ENCODE results near the gene BTBD1.

Gene BTBD1

DNA sequence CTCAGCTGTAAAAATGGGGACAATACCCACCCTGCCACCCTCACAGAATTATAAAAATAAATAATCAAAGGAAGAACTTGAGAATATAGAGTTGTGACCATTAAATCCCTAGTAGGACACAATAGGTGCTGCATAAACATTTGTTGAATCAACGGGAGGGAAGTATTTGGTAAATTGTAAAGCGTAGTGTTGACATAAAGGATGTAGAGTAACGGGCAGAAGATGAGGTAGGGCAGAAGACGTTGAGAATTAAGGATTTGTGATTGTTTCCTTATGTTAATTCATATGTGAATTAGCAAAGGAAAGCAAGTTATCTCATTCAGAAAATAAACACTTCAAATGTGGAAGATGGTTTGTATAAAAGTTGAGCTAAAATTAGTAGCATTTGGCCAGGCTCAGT lies 73.9 kb downstream of the BTBD1 start:
- Histone ChIP-seq H3K4me3 (ENCODE audit: control insufficient read depth in 1 of 7, extremely low read depth in 1 of 7, insufficient read depth in 4 of 7, low read depth in 2 of 7, low read length in 6 of 7) (no peak overlapping the region), H3K4me1 (ENCODE audit: control extremely low read depth in 1 of 4, control insufficient read depth in 4 of 4, insufficient read depth in 4 of 4, low read length in 3 of 4) (no peaks in the 10 kb centered on the region), H3K27me3 (replicated peaks in 2 of 5; ENCODE audit: control insufficient read depth in 4 of 5, insufficient read depth in 5 of 5, low read length in 4 of 5) (no peaks in the 10 kb centered on the region), H3K36me3 (ENCODE audit: control insufficient read depth in 4 of 4, insufficient read depth in 4 of 4, low read length in 3 of 4) (peaks cover 4 to 12% (median 9%) of the 10 kb centered on the region in 4 experiments), H3K27ac (ENCODE audit: insufficient read depth in 1 of 2, low read depth in 1 of 2, low read length in 2 of 2, poor library complexity in 1 of 2, severe bottlenecking in 2 of 2) (no peak overlapping the region), H3K9me3 (ENCODE audit: control extremely low read depth in 1 of 5, control insufficient read depth in 4 of 5, insufficient read depth in 2 of 5, low read depth in 1 of 5, low read length in 4 of 5) (no peaks in the 10 kb centered on the region)
- POLR2A ChIA-PET: no interaction called here
- 100% methylated on average over 1 of the region's 4 CpGs for WGBS (ENCODE audit: insufficient coverage)
- DNase-seq: no peak
- CTCF ChIA-PET: interaction anchor here (0.6 to 1.6 kb wide), 5 partner anchors 17 to 175 kb away, joined by 3 to 7 read pairs (median 3); no protein-coding TSS in a partner anchor

DNA sequence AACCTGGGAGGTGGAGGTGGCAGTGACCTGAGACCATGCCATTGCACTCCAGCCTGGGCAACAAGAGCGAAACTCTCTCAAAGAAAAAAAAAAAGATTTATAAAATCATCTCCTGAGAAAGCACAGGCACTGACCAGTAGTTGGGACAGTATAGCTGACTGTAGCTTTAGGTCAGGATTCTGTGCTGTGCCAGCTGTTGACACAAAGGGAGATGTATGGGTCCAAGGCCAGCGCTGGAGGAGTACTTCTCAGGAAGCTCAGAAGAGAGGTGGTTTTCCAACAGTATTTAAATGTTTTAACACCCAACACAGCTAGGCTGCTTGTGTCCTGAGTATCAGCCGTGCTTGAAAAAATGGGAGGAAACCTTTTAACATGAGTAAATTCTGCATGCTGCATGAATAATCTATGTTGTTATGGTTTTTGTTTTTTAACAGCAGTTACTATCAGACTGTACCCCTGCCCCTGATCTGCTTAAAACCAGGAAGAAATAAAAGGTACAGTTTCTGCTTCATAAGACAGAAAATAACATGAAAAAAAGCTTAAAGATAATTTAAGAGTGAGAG lies 74.5 kb downstream of the BTBD1 start:
- H3K4me1 ChIP-seq (ENCODE audit: control extremely low read depth in 1 of 4, control insufficient read depth in 4 of 4, insufficient read depth in 4 of 4, low read length in 3 of 4): peaks cover 0 to under 1% (median 0%) of the 10 kb centered on the region in 4 experiments
- H3K27ac ChIP-seq (ENCODE audit: insufficient read depth in 1 of 2, low read depth in 1 of 2, low read length in 2 of 2, poor library complexity in 1 of 2, severe bottlenecking in 2 of 2): no peak overlapping the region
- ChIA-PET POLR2A (no interaction called here), CTCF (interaction anchor here (1.1 to 1.6 kb wide), 3 partner anchors 8 to 174 kb away, joined by 3 to 7 read pairs (median 4); no protein-coding TSS in a partner anchor)
- no peaks in the 10 kb centered on the region for H3K27me3 ChIP-seq (replicated peaks in 2 of 5; ENCODE audit: control insufficient read depth in 4 of 5, insufficient read depth in 5 of 5, low read length in 4 of 5)
- no CpG with 5 or more reads among the region's 3 CpGs for WGBS (ENCODE audit: insufficient coverage)
- DNase-seq: no peak
- H3K36me3 ChIP-seq (ENCODE audit: control insufficient read depth in 4 of 4, insufficient read depth in 4 of 4, low read length in 3 of 4): peaks cover 6 to 14% (median 9%) of the 10 kb centered on the region in 4 experiments
- H3K9me3 ChIP-seq (ENCODE audit: control extremely low read depth in 1 of 5, control insufficient read depth in 4 of 5, insufficient read depth in 2 of 5, low read depth in 1 of 5, low read length in 4 of 5): no peaks in the 10 kb centered on the region
- no peak overlapping the region for H3K4me3 ChIP-seq (ENCODE audit: control insufficient read depth in 1 of 7, extremely low read depth in 1 of 7, insufficient read depth in 4 of 7, low read depth in 2 of 7, low read length in 6 of 7)

DNA sequence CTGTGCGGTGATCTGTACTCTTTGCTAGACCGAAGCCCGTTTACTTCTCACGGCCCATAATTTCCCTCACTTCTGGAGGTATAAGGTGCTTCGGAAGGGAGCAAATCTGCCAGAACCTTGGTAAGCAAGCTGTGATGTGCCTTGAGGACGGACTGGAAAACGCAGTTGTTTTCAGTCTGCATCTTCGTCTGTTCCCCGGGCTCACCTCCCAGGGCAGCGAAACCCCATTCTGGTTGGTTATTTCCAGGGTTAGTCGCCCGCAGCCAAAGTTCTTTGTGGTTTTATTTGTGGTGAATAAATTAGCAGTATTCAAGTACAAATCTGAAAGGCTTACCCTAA lies 80.6 kb downstream of the BTBD1 start:
- peak overlapping the region; percentile 76 to 98 (median 84) for H3K4me3 ChIP-seq (ENCODE audit: control insufficient read depth in 1 of 7, extremely low read depth in 1 of 7, insufficient read depth in 4 of 7, low read depth in 2 of 7, low read length in 6 of 7)
- H3K27ac ChIP-seq (ENCODE audit: insufficient read depth in 1 of 2, low read depth in 1 of 2, low read length in 2 of 2, poor library complexity in 1 of 2, severe bottlenecking in 2 of 2): peak overlapping the region; percentile 77 to 89
- H3K27me3 ChIP-seq (replicated peaks in 2 of 5; ENCODE audit: control insufficient read depth in 4 of 5, insufficient read depth in 5 of 5, low read length in 4 of 5): no peaks in the 10 kb centered on the region
- peaks cover 6 to 11% (median 9%) of the 10 kb centered on the region in 4 experiments for H3K36me3 ChIP-seq (ENCODE audit: control insufficient read depth in 4 of 4, insufficient read depth in 4 of 4, low read length in 3 of 4)
- CTCF ChIA-PET: interaction anchor here (0.7 to 4.5 kb wide), 4 partner anchors 14 to 236 kb away, joined by 3 to 27 read pairs (median 6); no protein-coding TSS in a partner anchor
- H3K9me3 ChIP-seq (ENCODE audit: control extremely low read depth in 1 of 5, control insufficient read depth in 4 of 5, insufficient read depth in 2 of 5, low read depth in 1 of 5, low read length in 4 of 5): no peaks in the 10 kb centered on the region
- peak; percentile 39 to 78 (median 70) for DNase-seq
- WGBS (ENCODE audit: insufficient coverage): 1% methylated on average over 8 of the region's 12 CpGs
- POLR2A ChIA-PET: interaction anchor here (0.6 kb wide), 1 partner anchor 120 kb away, joined by 3 read pairs; no protein-coding TSS in a partner anchor
- peaks cover 12 to 19% (median 16%) of the 10 kb centered on the region in 4 experiments for H3K4me1 ChIP-seq (ENCODE audit: control extremely low read depth in 1 of 4, control insufficient read depth in 4 of 4, insufficient read depth in 4 of 4, low read length in 3 of 4)

DNA sequence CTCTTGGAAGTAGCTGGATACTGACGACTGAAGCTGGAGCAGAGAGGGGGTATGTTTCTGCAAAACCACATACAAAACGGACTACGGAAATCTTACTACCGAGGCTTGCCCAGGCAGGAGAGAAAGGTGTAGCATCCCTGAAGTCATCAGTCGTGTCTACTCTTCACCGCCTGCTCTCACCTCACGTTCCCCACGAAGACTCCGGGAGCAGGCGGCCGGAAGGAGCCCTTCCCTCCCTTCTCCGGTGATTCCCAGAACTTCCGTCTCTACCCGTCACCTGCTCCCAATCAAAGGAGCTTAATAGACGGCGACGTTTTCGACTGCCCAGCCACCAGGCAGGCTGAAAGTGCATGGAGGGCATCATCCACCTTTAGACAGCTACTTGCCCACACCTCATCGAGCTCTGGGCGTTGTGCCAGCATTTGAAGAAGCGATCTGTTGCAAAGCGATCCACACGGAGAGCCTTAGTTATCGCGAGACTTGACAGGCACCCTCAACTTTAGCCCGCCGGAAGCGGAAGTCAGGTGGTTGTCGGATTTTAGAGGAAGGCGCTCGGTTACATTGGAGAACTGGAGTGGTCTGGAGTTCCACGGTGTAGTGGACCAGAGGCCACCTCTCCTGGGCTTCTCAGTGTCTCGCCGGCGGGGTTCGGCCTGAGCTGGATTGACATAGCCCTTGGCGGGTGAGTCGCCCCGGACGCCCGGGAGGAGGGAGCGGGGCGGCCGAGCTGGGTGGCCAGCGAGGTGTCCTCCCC lies 81.2 kb downstream of the BTBD1 start, which contains the start of gene RAMAC:
Gene RAMAC (plus strand): TSS at position 523 of the 754 bp plus-strand sequence. CDS start 2,809 bp downstream, outside the sequence.
- Histone ChIP-seq H3K27me3 (replicated peaks in 2 of 5; ENCODE audit: control insufficient read depth in 4 of 5, insufficient read depth in 5 of 5, low read length in 4 of 5) (no peaks in the 10 kb centered on the region), H3K36me3 (ENCODE audit: control insufficient read depth in 4 of 4, insufficient read depth in 4 of 4, low read length in 3 of 4) (peaks cover 6 to 11% (median 8%) of the 10 kb centered on the region in 4 experiments), H3K27ac (ENCODE audit: insufficient read depth in 1 of 2, low read depth in 1 of 2, low read length in 2 of 2, poor library complexity in 1 of 2, severe bottlenecking in 2 of 2) (peak within 1 kb of the TSS; percentile 77 to 89), H3K4me3 (ENCODE audit: control insufficient read depth in 1 of 7, extremely low read depth in 1 of 7, insufficient read depth in 4 of 7, low read depth in 2 of 7, low read length in 6 of 7) (peak within 1 kb of the TSS; percentile 76 to 98 (median 84)), H3K9me3 (ENCODE audit: control extremely low read depth in 1 of 5, control insufficient read depth in 4 of 5, insufficient read depth in 2 of 5, low read depth in 1 of 5, low read length in 4 of 5) (no peaks in the 10 kb centered on the region), H3K4me1 (ENCODE audit: control extremely low read depth in 1 of 4, control insufficient read depth in 4 of 4, insufficient read depth in 4 of 4, low read length in 3 of 4) (peaks cover 12 to 19% (median 16%) of the 10 kb centered on the region in 4 experiments)
- peak; percentile 98 to 99 (median 99) for DNase-seq
- 1% methylated on average over 40 of the region's 45 CpGs for WGBS (ENCODE audit: insufficient coverage)
- ChIA-PET CTCF (interaction anchor here (0.7 to 4.5 kb wide), 4 partner anchors 14 to 236 kb away, joined by 3 to 27 read pairs (median 6); no protein-coding TSS in a partner anchor), POLR2A (interaction anchor here (0.6 to 1.4 kb wide), 3 partner anchors 120 to 446 kb away, joined by 3 to 4 read pairs (median 3); partner anchors contain the start of gene RPS17)

DNA sequence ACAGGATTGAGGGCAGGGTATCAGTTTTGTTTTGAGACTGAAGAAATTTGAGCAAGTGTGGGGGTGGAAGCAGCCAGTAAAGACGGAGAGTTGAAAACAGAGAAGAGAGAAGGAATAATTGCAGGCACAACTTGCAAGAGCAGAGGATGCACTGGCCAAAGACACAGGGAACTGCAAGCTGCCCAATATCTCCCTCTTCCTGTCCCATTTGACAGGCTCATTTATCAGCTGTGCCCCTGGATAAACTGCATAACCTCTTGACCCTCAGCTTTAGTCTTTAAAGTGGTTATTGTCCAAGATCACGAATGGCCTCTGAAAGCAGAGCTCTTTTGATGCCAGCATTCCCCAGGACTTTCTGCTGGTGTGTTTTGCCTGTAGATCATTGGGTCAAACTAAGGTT lies 86.1 kb downstream of the BTBD1 start:
- 94% methylated on average over 2 of the region's 2 CpGs for WGBS (ENCODE audit: insufficient coverage)
- ChIA-PET POLR2A (no interaction called here), CTCF (no interaction called here)
- Histone ChIP-seq H3K27me3 (replicated peaks in 2 of 5; ENCODE audit: control insufficient read depth in 4 of 5, insufficient read depth in 5 of 5, low read length in 4 of 5) (no peaks in the 10 kb centered on the region), H3K27ac (ENCODE audit: insufficient read depth in 1 of 2, low read depth in 1 of 2, low read length in 2 of 2, poor library complexity in 1 of 2, severe bottlenecking in 2 of 2) (no peak overlapping the region), H3K9me3 (ENCODE audit: control extremely low read depth in 1 of 5, control insufficient read depth in 4 of 5, insufficient read depth in 2 of 5, low read depth in 1 of 5, low read length in 4 of 5) (no peaks in the 10 kb centered on the region), H3K36me3 (ENCODE audit: control insufficient read depth in 4 of 4, insufficient read depth in 4 of 4, low read length in 3 of 4) (no peaks in the 10 kb centered on the region), H3K4me3 (ENCODE audit: control insufficient read depth in 1 of 7, extremely low read depth in 1 of 7, insufficient read depth in 4 of 7, low read depth in 2 of 7, low read length in 6 of 7) (no peak overlapping the region), H3K4me1 (ENCODE audit: control extremely low read depth in 1 of 4, control insufficient read depth in 4 of 4, insufficient read depth in 4 of 4, low read length in 3 of 4) (peaks cover 6 to 11% (median 7%) of the 10 kb centered on the region in 4 experiments)
- DNase-seq: no peak

DNA sequence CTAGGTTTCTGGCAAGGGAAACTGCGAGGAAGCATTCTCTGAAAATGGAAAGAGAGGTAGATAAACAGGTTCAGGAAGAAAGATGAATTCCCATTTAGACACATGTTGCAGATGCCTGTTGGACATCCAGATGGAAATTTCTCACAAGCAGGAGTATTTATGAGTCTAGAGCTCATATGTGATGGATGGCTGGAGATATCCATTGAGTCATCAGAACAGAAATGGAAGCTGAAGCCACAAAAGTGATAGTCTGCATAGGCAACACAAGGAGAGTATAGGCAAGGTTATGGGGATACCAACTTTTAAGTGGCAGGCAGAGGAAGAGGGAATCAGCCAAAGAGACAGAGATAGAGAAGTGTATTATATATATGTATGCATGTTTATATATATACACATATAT lies 87.3 kb downstream of the BTBD1 start:
- Histone ChIP-seq H3K27me3 (replicated peaks in 2 of 5; ENCODE audit: control insufficient read depth in 4 of 5, insufficient read depth in 5 of 5, low read length in 4 of 5) (no peaks in the 10 kb centered on the region), H3K4me3 (ENCODE audit: control insufficient read depth in 1 of 7, extremely low read depth in 1 of 7, insufficient read depth in 4 of 7, low read depth in 2 of 7, low read length in 6 of 7) (no peak overlapping the region), H3K27ac (ENCODE audit: insufficient read depth in 1 of 2, low read depth in 1 of 2, low read length in 2 of 2, poor library complexity in 1 of 2, severe bottlenecking in 2 of 2) (no peak overlapping the region), H3K9me3 (ENCODE audit: control extremely low read depth in 1 of 5, control insufficient read depth in 4 of 5, insufficient read depth in 2 of 5, low read depth in 1 of 5, low read length in 4 of 5) (no peaks in the 10 kb centered on the region), H3K4me1 (ENCODE audit: control extremely low read depth in 1 of 4, control insufficient read depth in 4 of 4, insufficient read depth in 4 of 4, low read length in 3 of 4) (no peaks in the 10 kb centered on the region), H3K36me3 (ENCODE audit: control insufficient read depth in 4 of 4, insufficient read depth in 4 of 4, low read length in 3 of 4) (no peaks in the 10 kb centered on the region)
- POLR2A ChIA-PET: no interaction called here
- CTCF ChIA-PET: interaction anchor here (1.0 to 1.5 kb wide), 4 partner anchors 10 to 124 kb away, joined by 3 to 5 read pairs (median 4); no protein-coding TSS in a partner anchor
- DNase-seq: no peak
- 100% methylated on average over 1 of the region's 1 CpG for WGBS (ENCODE audit: insufficient coverage)
